Activated CD4-positive, alpha-beta T cell treated with anti-CD3 and anti-CD28 coated beads for 36 hours (primary cell): ENCODE measurements around the gene ARPC2. TPM values are rescaled to one million over a fixed set of nuclear protein-coding genes. Genes with fewer than 3 reads are reported as not detected.

Source experiments
- ATAC-seq: fragments of 200-7000 bp; cut with Tn5 transposase; one replicate; pipeline ENCODE4 v1.10.0; 2021; ENCODE audit warnings: mild to moderate bottlenecking, moderate library complexity
- CTCF ChIA-PET: fragments of 350-600 bp; sonication (Branson Sonifier 250); formaldehyde crosslinking; loops from one replicate; lab custom pipeline; 2021; ENCODE audit warnings: antibody characterized with exemption; lab: Charles Lee
- POLR2A ChIA-PET: fragments of 350-600 bp; sonication (Branson Sonifier 250); formaldehyde crosslinking; loops from one replicate; lab custom pipeline; 2021; ENCODE audit warnings: antibody characterized with exemption, inconsistent platforms; lab: Charles Lee
- DNase-seq: peaks from one replicate; pipeline ENCODE4 v3.0.0-alpha.2; 2020
- H3K27ac Mint-ChIP-seq: one replicate; pipeline ENCODE4 v1.8.0; 2021; ENCODE audit warnings: mixed read lengths
- H3K27me3 Mint-ChIP-seq: one replicate; pipeline ENCODE4 v1.8.0; 2021; ENCODE audit warnings: mixed read lengths
- H3K36me3 Mint-ChIP-seq: one replicate; pipeline ENCODE4 v1.8.0; 2021; ENCODE audit warnings: low read depth, mixed read lengths
- H3K4me1 Mint-ChIP-seq: one replicate; pipeline ENCODE4 v1.8.0; 2021; ENCODE audit warnings: mixed read lengths
- H3K4me3 Mint-ChIP-seq: one replicate; pipeline ENCODE4 v1.8.0; 2021; ENCODE audit warnings: mild to moderate bottlenecking, moderate library complexity, mixed read lengths
- H3K9me3 Mint-ChIP-seq: one replicate; pipeline ENCODE4 v1.8.0; 2021; ENCODE audit warnings: low read depth, mixed read lengths
- intact Hi-C, 2 experiments: fragments of 100-400 bp; cut with DNase I in 1 of 2; cut with micrococcal nuclease in 1 of 2; formaldehyde crosslinking; loops; one replicate each; pipeline versions ENCODE4 v1.14.2 to v1.15.1; 2022 to 2024; cut with DNase I, micrococcal nuclease
- total RNA-seq, 2 experiments: library from RNA; stranded (reverse); gene quantifications; one replicate each; pipeline ENCODE4 v1.2.3, GENCODE V29; 2021

ARPC2 gene
- total RNA-seq, 2 experiments from 2014 or later = 563 to 632 TPM

DNA sequence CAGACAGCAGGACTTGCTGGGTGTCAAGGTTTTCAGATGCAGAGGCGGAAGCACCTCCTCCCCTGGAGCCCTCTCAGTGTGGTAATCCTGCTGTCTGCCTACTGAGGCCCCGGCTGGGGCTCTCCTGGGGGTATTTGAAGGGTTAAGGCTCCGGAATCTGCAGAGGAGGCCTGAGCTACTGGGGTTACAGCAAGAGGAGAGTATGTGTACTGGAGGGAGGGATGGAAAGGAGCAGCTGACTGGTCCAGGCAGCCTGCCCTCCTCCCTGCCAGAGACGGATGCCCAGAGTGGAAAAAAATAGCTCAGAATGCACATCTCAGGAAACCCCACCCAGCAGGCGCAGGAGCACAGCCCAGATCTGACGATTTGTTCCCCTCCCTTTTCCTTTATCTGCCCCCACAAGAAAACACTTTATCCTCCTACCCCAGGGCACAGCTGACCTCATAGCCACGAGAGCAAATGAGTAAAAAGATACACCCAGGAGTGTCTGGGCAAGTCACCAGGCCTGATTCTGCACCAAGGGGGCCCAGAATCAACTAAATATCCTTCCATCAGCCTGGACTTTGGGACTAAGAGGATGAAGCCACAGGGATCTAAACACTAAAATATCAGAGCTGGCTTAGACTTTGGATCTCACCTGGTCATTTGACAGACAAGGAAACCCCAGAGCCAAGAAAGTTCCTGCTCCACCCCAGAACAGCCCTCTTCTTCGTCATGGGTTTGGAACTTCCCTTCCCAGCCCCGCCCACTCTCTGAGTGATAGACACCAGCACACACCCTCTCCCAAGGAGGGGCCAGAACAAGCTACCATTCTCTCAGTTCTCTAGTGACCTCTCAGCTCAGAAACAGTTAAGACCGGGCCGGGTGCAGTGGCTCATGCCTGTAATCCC is 69.8 kb downstream of the ARPC2 start:
- intact Hi-C loops = loop anchor here (1.0 to 5.0 kb wide), 9 partner anchors 17 to 990 kb away; partner anchors contain the start of genes AAMP (in 2 of the 2), CNOT9 (in 2 of the 2), PNKD (in 2 of the 2) and USP37 (in 2 of the 2)
- peak overlapping the region; percentile 80 for H3K4me3 Mint-ChIP-seq
- H3K9me3 Mint-ChIP-seq = no peaks in the 10 kb centered on the region
- ATAC-seq = peak; percentile 74
- CTCF ChIA-PET = interaction anchor here (0.6 to 13.7 kb wide), 16 partner anchors 9 to 568 kb away, joined by 3 to 205 read pairs (median 3); partner anchors contain the start of genes AAMP, CATIP, PNKD and RNF25
- H3K4me1 Mint-ChIP-seq = peaks cover 88% of the 10 kb centered on the region
- DNase-seq = peak; percentile 91
- POLR2A ChIA-PET = interaction anchor here (0.6 to 2.9 kb wide), 9 partner anchors 12 to 178 kb away, joined by 3 to 24 read pairs (median 4); partner anchors contain the start of genes AAMP, ARPC2, CTDSP1 and PNKD
- H3K36me3 Mint-ChIP-seq = peaks cover 14% of the 10 kb centered on the region
- peak overlapping the region; percentile 99 for H3K27ac Mint-ChIP-seq
- no peaks in the 10 kb centered on the region for H3K27me3 Mint-ChIP-seq

DNA sequence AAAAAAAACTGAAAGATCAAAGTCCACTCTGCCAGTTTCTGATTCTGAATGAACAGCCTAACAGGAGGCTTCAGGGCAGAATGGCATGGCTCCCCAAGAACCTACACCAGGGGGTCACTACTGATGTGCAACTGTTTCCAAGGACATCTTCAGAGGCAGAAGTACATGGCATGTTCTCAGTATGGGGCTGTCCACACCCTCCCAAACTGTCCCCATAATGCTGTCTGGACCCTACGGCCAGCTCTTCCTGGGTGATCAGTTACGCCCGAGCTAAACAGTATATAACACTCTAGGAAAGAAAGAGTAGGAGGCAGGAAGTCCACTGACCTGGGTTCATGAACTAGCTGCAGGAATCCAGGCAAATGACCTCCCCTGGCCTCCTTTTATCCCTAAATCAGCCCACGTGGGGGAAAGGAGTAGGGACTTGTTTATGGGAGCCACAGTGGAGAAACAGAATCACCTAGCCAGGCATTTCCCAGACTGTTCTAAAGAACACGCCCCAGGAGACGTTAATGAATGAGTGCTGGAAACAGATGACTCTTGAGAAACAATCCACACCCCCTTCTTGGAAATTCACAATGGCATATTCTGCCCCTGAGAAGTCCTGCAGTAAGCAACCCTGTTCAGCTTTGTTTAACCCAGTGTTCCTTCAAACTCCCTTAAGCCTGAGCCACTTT is 72.8 kb downstream of the ARPC2 start:
- Mint-ChIP-seq H3K9me3 (no peaks in the 10 kb centered on the region), H3K27ac (peak overlapping the region; percentile 91), H3K4me1 (peaks cover 78% of the 10 kb centered on the region), H3K36me3 (peaks cover 14% of the 10 kb centered on the region), H3K27me3 (no peaks in the 10 kb centered on the region), H3K4me3 (peak overlapping the region; percentile 87)
- ATAC-seq (no peak), DNase-seq (no peak)
- POLR2A ChIA-PET = interaction anchor here (1.1 to 1.4 kb wide), 2 partner anchors 19 to 115 kb away, joined by 4 to 9 read pairs; partner anchors contain the start of genes AAMP and PNKD
- CTCF ChIA-PET = interaction anchor here (0.6 to 13.7 kb wide), 11 partner anchors 7 to 357 kb away, joined by 3 to 205 read pairs (median 3); partner anchors contain the start of genes AAMP, CATIP and PNKD
- intact Hi-C loops = loop anchor here (5.0 kb wide), 6 partner anchors 108 to 988 kb away; partner anchors contain the start of genes CNOT9 (in 1 of the 2), CTDSP1 (in 1 of the 2), DNAJB2 (in 1 of the 2) and RNF25 (in 1 of the 2)

DNA sequence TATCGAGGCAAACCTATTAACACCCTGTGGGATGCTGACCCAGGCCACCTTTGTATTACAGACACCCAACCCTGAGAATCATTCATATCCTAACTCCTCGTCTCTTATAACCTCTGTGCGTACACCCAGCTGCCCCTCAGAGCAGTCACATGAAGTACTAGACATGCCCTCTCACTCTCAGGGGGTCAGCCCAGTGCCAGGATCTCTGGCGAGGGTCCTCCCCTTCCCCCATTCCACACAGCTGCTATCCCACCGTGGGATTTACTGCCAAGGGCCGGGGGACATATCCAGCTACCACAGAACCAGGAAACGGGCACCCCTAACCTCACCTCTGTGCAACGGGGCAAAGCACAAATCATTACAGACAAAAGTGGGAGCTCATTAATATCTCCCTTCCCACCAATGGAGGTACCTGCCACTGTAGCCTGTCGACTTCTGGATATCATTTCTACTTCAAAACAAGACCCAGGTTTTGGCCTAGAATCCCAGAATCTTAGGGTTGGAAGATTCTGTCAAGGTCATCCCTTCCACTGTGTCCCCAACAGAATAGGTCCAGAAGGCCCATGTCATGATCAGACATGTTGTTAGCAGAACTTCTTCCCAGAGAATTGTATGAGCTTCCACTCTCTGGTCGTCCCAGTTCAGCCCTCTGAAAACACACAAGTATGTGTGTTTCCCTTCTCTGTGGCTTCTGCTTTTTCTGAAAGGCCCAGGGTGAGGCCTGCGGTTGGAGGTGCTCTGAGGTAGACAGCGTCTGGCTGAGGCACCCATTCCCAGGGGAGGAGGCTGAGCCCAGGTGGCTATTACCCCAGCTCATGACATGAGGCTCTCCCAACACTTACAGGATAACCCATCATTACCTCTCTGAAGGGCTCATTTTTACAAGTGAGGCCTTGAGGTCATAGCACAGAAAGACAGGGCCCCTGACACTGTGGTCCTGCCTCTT is 73.6 kb downstream of the ARPC2 start:
- intact Hi-C loops = loop anchor here (5.0 kb wide), 2 partner anchors 107 to 382 kb away; partner anchors contain the start of genes CTDSP1 (in 1 of the 2), RNF25 (in 1 of the 2) and STK36 (in 1 of the 2)
- POLR2A ChIA-PET = interaction anchor here (1.1 to 1.4 kb wide), 2 partner anchors 20 to 114 kb away, joined by 4 to 9 read pairs; partner anchors contain the start of genes AAMP and PNKD
- no peak for ATAC-seq
- no peaks in the 10 kb centered on the region for H3K9me3 Mint-ChIP-seq
- CTCF ChIA-PET = interaction anchor here (0.6 to 13.7 kb wide), 17 partner anchors 8 to 397 kb away, joined by 3 to 205 read pairs (median 3); partner anchors contain the start of genes AAMP, BCS1L, CATIP and PNKD
- H3K27me3 Mint-ChIP-seq = no peaks in the 10 kb centered on the region
- peak; percentile 67 for DNase-seq
- peak overlapping the region; percentile 87 for H3K4me3 Mint-ChIP-seq
- peaks cover 70% of the 10 kb centered on the region for H3K4me1 Mint-ChIP-seq
- H3K36me3 Mint-ChIP-seq = peaks cover 11% of the 10 kb centered on the region
- H3K27ac Mint-ChIP-seq = peak overlapping the region; percentile 91

DNA sequence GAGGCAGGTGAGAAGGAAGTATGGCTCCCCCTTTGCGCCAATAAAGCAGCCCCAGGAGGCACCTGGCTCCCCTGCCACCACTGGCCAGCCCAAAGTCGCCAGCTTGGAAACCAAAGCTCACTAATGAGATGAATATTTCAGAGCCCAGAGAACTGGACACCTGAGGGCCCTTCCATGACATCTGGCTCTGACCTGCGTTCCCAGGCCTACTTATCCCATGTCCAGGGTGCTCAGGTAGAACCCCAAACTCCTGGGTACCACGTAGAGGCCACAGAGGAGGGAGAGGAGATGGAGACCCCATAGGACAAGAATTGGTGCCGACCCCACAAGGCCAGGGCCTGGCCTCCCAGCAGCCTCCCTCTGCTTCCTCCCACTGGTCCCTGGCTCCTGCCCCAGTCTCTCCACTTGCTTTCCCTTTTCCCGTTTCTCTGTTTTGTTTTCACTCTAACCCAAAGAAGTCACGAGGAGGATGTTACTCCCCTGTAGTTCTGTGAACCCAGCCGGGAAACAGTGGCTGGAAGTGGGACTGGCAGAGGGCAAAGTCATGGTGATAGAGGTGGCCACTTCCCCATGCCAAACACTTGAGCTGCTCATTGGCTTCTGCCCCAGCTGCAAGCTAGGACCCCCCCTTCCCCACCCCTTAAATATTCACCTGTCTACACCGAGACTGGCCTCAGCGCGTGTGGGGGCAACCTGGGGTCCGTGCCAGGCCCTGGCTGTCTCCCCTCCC is 74.5 kb downstream of the ARPC2 start:
- peak overlapping the region; percentile 91 for H3K27ac Mint-ChIP-seq
- peak overlapping the region; percentile 87 for H3K4me3 Mint-ChIP-seq
- ATAC-seq (no peak), DNase-seq (peak; percentile 32)
- H3K27me3 Mint-ChIP-seq = no peaks in the 10 kb centered on the region
- H3K9me3 Mint-ChIP-seq = no peaks in the 10 kb centered on the region
- intact Hi-C loops = loop anchor here (1.0 to 5.0 kb wide), 7 partner anchors 10 to 381 kb away; partner anchors contain the start of genes AAMP (in 2 of the 2), PNKD (in 2 of the 2), BCS1L (in 1 of the 2) and CATIP (in 1 of the 2)
- H3K4me1 Mint-ChIP-seq = peaks cover 62% of the 10 kb centered on the region
- POLR2A ChIA-PET = interaction anchor here (0.5 to 1.4 kb wide), 3 partner anchors 16 to 82 kb away, joined by 3 to 9 read pairs (median 3); partner anchors contain the start of genes AAMP and PNKD
- peaks cover 6% of the 10 kb centered on the region for H3K36me3 Mint-ChIP-seq
- CTCF ChIA-PET = interaction anchor here (0.5 to 13.7 kb wide), 13 partner anchors 9 to 396 kb away, joined by 3 to 205 read pairs (median 3); partner anchors contain the start of genes AAMP, BCS1L, CATIP and PNKD

DNA sequence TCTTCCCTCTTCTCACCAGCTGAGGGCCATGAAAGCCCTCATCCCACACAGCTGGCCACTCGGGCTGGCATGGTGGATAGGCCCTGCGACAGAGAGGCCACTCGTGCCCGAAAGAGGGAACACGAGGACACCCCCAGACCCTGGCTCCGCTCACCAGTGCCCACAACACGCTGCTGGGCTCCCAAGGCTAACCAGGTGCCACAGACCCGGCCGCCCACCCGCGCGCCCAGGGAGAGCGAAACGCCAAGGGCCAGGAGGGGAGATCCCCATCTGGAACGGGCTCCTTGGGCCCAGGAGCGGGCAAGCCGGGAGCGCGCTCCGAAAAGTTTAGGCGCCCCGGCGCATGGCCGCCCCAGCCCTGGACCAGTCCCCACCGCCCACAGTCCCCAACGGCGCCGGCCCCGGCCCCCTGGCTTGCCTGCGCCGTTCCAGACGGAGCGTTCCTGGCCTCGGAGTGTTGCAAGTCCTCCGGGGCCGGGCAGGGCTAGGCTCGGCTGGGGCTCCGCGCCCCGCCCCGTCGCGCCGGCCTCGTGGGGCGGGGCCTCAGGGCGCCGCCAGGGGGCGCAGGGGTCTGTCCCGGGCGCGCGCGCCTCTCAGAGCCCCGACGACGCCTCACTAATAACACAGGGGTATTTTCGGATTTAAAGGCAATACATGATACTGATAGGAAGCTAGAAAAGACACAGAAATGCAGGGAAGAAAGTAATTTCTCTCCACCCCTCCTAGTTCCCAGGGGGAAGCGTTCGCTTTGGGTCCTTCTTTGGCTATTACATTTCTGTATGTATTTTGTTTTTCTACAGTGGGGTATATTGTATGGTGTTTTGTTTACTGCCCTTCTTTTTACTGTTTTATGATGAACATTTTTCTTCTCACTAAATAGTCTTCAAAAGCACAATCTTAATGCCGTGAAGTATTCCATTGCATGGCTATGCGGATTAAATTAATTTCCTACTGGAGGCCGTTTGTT is 75.3 kb downstream of the ARPC2 start, which contains the start of gene TMBIM1:
Gene TMBIM1, minus strand, starts transcription at position 456 of the 967 bp plus-strand sequence. CDS start 10,362 bp downstream, outside the sequence.
- H3K27ac Mint-ChIP-seq = peak within 1 kb of the TSS; percentile 91
- H3K36me3 Mint-ChIP-seq = peaks cover 6% of the 10 kb centered on the region
- peak; percentile 84 for ATAC-seq
- H3K27me3 Mint-ChIP-seq = no peaks in the 10 kb centered on the region
- intact Hi-C loops = loop anchor here (1.0 to 5.0 kb wide), 7 partner anchors 9 to 380 kb away; partner anchors contain the start of genes AAMP (in 2 of the 2), PNKD (in 2 of the 2), BCS1L (in 1 of the 2) and CATIP (in 1 of the 2)
- ChIA-PET POLR2A (interaction anchor here (1.0 kb wide), 1 partner anchor 17 kb away, joined by 3 read pairs; no protein-coding TSS in a partner anchor), CTCF (interaction anchor here (0.5 to 13.7 kb wide), 6 partner anchors 10 to 395 kb away, joined by 3 to 205 read pairs (median 4); partner anchors contain the start of genes AAMP and PNKD)
- H3K4me3 Mint-ChIP-seq = peak within 1 kb of the TSS; percentile 87
- DNase-seq = peak; percentile 87
- no peaks in the 10 kb centered on the region for H3K9me3 Mint-ChIP-seq
- H3K4me1 Mint-ChIP-seq = peaks cover 53% of the 10 kb centered on the region

DNA sequence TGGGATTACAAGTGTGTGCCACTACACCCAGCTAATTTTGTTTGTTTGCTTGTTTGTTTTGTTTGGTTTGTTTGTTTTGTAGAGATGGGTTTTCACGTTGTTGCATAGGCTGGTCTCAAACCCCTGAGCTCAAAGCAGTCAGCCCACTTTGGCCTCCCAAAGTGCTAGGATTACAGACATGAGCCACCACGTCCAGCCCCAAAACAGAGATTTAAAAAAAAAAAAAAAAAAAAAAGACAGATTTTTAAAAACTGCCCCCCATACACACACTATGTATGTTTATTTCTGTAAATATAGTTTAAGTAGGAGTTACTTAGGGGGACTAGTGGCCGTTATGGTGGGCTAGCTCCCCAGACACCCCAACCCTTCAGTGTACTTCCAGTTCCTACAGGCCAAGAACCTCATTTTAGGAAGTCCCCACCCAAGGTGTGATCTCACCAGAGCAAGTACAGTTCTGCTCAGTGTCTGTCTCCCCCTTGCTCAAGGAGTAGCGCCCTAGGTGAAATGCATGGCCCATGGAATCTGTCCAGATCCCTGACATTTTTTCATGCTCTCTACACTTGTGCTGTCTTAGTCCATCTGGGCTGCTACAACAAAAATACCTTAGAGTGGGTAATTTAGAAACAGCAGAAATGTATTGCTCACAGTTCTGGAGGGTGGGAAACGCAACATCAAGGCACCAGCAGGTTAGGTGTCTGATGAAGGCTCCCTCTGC is 76.9 kb downstream of the ARPC2 start:
- Mint-ChIP-seq H3K9me3 (no peaks in the 10 kb centered on the region), H3K4me3 (no peak overlapping the region), H3K4me1 (peaks cover 41% of the 10 kb centered on the region), H3K27ac (no peak overlapping the region), H3K36me3 (peaks cover 4% of the 10 kb centered on the region), H3K27me3 (no peaks in the 10 kb centered on the region)
- ChIA-PET POLR2A (no interaction called here), CTCF (interaction anchor here (0.8 to 13.7 kb wide), 5 partner anchors 21 to 583 kb away, joined by 3 to 205 read pairs (median 3); partner anchors contain the start of genes AAMP and PNKD)
- ATAC-seq = no peak
- no peak for DNase-seq
- intact Hi-C loops = loop anchor here (2.0 to 5.0 kb wide), 3 partner anchors 63 to 378 kb away; partner anchors contain the start of genes CATIP (in 1 of the 2), CTDSP1 (in 1 of the 2), RNF25 (in 1 of the 2) and STK36 (in 1 of the 2)

DNA sequence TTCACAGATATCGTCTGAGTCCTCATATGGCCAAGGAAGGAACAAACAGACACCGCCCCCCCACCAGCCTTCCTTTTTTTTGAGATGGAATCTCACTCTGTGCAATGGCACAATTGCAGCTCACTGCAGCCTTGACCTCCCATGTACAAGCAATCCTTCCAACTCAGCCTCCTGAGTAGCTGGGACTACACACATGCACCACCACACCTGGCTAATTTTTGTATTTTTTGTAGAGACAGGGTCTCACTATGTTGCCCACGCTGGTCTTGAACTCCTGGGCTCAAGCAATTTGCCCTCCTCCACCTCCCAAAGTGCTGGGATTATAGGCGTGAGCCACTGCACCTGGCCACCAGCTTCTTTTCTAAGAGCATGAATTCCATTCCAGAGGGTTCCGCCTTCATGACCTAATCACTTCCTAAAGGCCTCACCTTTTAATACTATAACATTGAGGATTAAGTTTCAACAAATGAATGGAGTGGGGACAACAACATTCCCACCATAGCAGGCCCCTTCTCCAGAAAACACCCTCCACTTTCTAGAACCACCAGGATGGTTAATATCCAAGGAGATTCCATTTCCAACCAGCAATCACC is 77.5 kb downstream of the ARPC2 start:
- ChIA-PET CTCF (interaction anchor here (1.0 to 13.7 kb wide), 5 partner anchors 21 to 276 kb away, joined by 3 to 205 read pairs (median 4); partner anchors contain the start of genes AAMP and PNKD), POLR2A (interaction anchor here (0.7 kb wide), 1 partner anchor 231 kb away, joined by 3 read pairs; no protein-coding TSS in a partner anchor)
- Mint-ChIP-seq H3K36me3 (peaks cover 4% of the 10 kb centered on the region), H3K27me3 (no peaks in the 10 kb centered on the region), H3K4me3 (no peak overlapping the region), H3K9me3 (no peaks in the 10 kb centered on the region), H3K27ac (no peak overlapping the region), H3K4me1 (peaks cover 34% of the 10 kb centered on the region)
- DNase-seq = no peak
- ATAC-seq = no peak
- intact Hi-C loops = loop anchor here (5.0 kb wide), 2 partner anchors 103 to 378 kb away; partner anchors contain the start of genes CTDSP1 (in 1 of the 2), RNF25 (in 1 of the 2) and STK36 (in 1 of the 2)
